Keratinocyte (primary cell): Measurements from ENCODE around the gene SAMHD1. TPM values are rescaled to one million over a fixed set of nuclear protein-coding genes. Genes with fewer than 3 reads are reported as not detected.
"Not testable (repeated sequence)": the region's sequence is repeated elsewhere in the genome, so short reads cannot be mapped to it uniquely, and the experiment has no call there.

Experiments
- DNase-seq: peaks from one replicate; pipeline ENCODE4 v3.0.0-alpha.2; 2011; ENCODE audit warnings: low read depth, missing footprints, low spot score
- FAIRE-seq: peaks from 2 replicates; lab custom pipeline; 2011; peaks lifted over from hg19 to GRCh38; lab: Jason Lieb, UNC
- H2AFZ ChIP-seq: 2 replicates; pipeline ENCODE4 v1.6.0; 2012; ENCODE audit warnings: low read length, control low read depth, inconsistent platforms; ENCODE audit not compliant: control insufficient read depth
- H3K27ac ChIP-seq: 2 replicates; pipeline ENCODE4 v1.5.1; 2011; ENCODE audit warnings: low read length; ENCODE audit not compliant: control insufficient read depth, insufficient read depth
- H3K27me3 ChIP-seq: 3 replicates; pipeline ENCODE4 v1.6.0; 2011; ENCODE audit warnings: low read length; ENCODE audit not compliant: control insufficient read depth, insufficient read depth; ENCODE audit errors: extremely low read depth
- H3K36me3 ChIP-seq, 2 experiments: 2 replicates in 1 of 2; 3 replicates in 1 of 2; pipeline ENCODE4 v1.5.1; 2011; ENCODE audit warnings: low read length in 2 of 2, mild to moderate bottlenecking in 1 of 2; ENCODE audit not compliant: control insufficient read depth in 2 of 2, insufficient read depth in 2 of 2; ENCODE audit errors: extremely low read depth in 1 of 2
- H3K4me1 ChIP-seq: 3 replicates; pipeline ENCODE4 v1.5.1; 2011; ENCODE audit warnings: low read length; ENCODE audit not compliant: control insufficient read depth, insufficient read depth; ENCODE audit errors: extremely low read depth
- H3K4me2 ChIP-seq: 3 replicates; pipeline ENCODE4 v1.6.0; 2011; ENCODE audit warnings: low read depth, low read length; ENCODE audit not compliant: control insufficient read depth, insufficient read depth; ENCODE audit errors: extremely low read depth
- H3K4me3 ChIP-seq, 3 experiments: fragments of 200-600 bp in 1 of 3; sonication (generic) in 1 of 3; 2 replicates in 2 of 3; 3 replicates in 1 of 3; pipeline ENCODE4 v1.5.1; 2011 to 2016; ENCODE audit warnings: low read length in 3 of 3, mild to moderate bottlenecking in 3 of 3, control low read depth in 2 of 3, inconsistent platforms in 1 of 3, low read depth in 1 of 3, mixed read lengths in 1 of 3, mixed run types in 1 of 3, moderate library complexity in 1 of 3; ENCODE audit not compliant: control insufficient read depth in 2 of 3, insufficient read depth in 2 of 3; ENCODE audit errors: extremely low read depth in 1 of 3
- H3K79me2 ChIP-seq: 2 replicates; pipeline ENCODE4 v1.6.0; 2012; ENCODE audit warnings: low read length; ENCODE audit not compliant: control insufficient read depth, insufficient read depth
- H3K9ac ChIP-seq: 3 replicates; pipeline ENCODE4 v1.6.0; 2011; ENCODE audit warnings: low read length; ENCODE audit not compliant: control insufficient read depth, insufficient read depth; ENCODE audit errors: extremely low read depth
- H3K9me1 ChIP-seq: 3 replicates; pipeline ENCODE4 v1.6.0; 2011; ENCODE audit warnings: low read length; ENCODE audit not compliant: control insufficient read depth, insufficient read depth; ENCODE audit errors: extremely low read depth
- H3K9me3 ChIP-seq: 2 replicates; pipeline ENCODE4 v1.5.1; 2012; ENCODE audit warnings: low read depth, low read length; ENCODE audit not compliant: control insufficient read depth
- H4K20me1 ChIP-seq: 3 replicates; pipeline ENCODE4 v1.6.0; 2011; ENCODE audit warnings: low read length; ENCODE audit not compliant: control insufficient read depth, insufficient read depth; ENCODE audit errors: extremely low read depth
- CTCF ChIP-seq, 3 experiments: IDR thresholded peaks in 1 of 3; conservative IDR thresholded peaks in 1 of 3; optimal IDR thresholded peaks in 1 of 3; 2 replicates in 2 of 3; 3 replicates in 1 of 3; pipeline versions ENCODE3 to v1.5.1; 2011; ENCODE audit warnings: low read length in 3 of 3, mild to moderate bottlenecking in 3 of 3, moderate library complexity in 2 of 3, control low read depth in 1 of 3, inconsistent platforms in 1 of 3; ENCODE audit not compliant: insufficient read depth in 2 of 3; ENCODE audit errors: extremely low read depth in 1 of 3
- EZH2 ChIP-seq: IDR thresholded peaks from one replicate; pipeline ENCODE4 v1.6.1; 2012; ENCODE audit warnings: inconsistent platforms, mild to moderate bottlenecking, low read length, moderate library complexity
- dilution Hi-C: fragments of 300-500 bp; cut with MboI; formaldehyde crosslinking; loops from one replicate; pipeline ENCODE4 v1.7.0; 2020; ENCODE audit warnings: low sequenced_read_pairs; ENCODE audit not compliant: extremely low pct_ligation_motif_present
- polyA plus RNA-seq, 5 experiments: library from polyadenylated mRNA; depleted of rRNA in 3 of 5; stranded (reverse) in 3 of 5; stranded (forward) in 1 of 5; unstranded in 1 of 5; fragments of >200 nt; gene quantifications; 1 replicate in 1 of 5; 2 replicates in 3 of 5; 3 replicates in 1 of 5; pipeline versions ENCODE4 v1.2.1 to v1.2.3, GENCODE V29; 2011 to 2012; ENCODE audit warnings: missing spikeins in 2 of 5, low read depth in 1 of 5, low replicate concordance in 1 of 5

The SAMHD1 gene
- polyA plus RNA-seq, 1 donor (not counting 4 experiments of a cell fraction or from before 2014, with no cell fraction given) = 26.5 TPM

- no peak for FAIRE-seq
- dilution Hi-C loops = no loop called here
- H2AFZ ChIP-seq = no peak overlapping the region
- no peaks in the 10 kb centered on the region for H4K20me1 ChIP-seq
- H3K4me2 ChIP-seq = no peak overlapping the region
- H3K9ac ChIP-seq = no peak overlapping the region
- TF ChIP-seq CTCF (optimal IDR thresholded peaks at IDR 0.05 in 1 of 3, IDR thresholded peaks at IDR 0.05 in 1 of 3, conservative IDR thresholded peaks at IDR 0.05 in 1 of 3; ENCODE audit: extremely low read depth in 1 of 3, insufficient read depth in 2 of 3, low read length in 3 of 3) = no peak
- no peak for TF ChIP-seq EZH2
- no peaks in the 10 kb centered on the region for H3K36me3 ChIP-seq
- H3K4me3 ChIP-seq = no peak overlapping the region
- no peaks in the 10 kb centered on the region for H3K9me3 ChIP-seq
- no peaks in the 10 kb centered on the region for H3K9me1 ChIP-seq
- no peaks in the 10 kb centered on the region for H3K79me2 ChIP-seq
- no peaks in the 10 kb centered on the region for H3K4me1 ChIP-seq
- no peak for DNase-seq
- H3K27ac ChIP-seq = no peak overlapping the region
- H3K27me3 ChIP-seq = no peaks in the 10 kb centered on the region
Observed at GRCh38 chr20:36932476-36933426, 18.8 kb downstream of the SAMHD1 start.

- H3K79me2 ChIP-seq, dilution Hi-C loops, H3K4me3 ChIP-seq, H3K4me1 ChIP-seq, H3K4me2 ChIP-seq, H3K9ac ChIP-seq, H3K27ac ChIP-seq, FAIRE-seq, DNase-seq, H3K9me3 ChIP-seq, H3K36me3 ChIP-seq, H3K9me1 ChIP-seq, H3K27me3 ChIP-seq, H4K20me1 ChIP-seq, H2AFZ ChIP-seq: not testable (repeated sequence)
Observed at GRCh38 chr20:36932067-36932466, 19.4 kb downstream of the SAMHD1 start.
